GM19463 (cell line): ENCODE data around the gene ITSN1.

Experiments
- ATAC-seq: cut with Tn5 transposase; IDR thresholded peaks from one replicate; pipeline ENCODE4 v1.9.1; 2021; ENCODE audit warnings: mild to moderate bottlenecking, moderate library complexity; ENCODE audit not compliant: unreplicated experiment

The ITSN1 gene

DNA sequence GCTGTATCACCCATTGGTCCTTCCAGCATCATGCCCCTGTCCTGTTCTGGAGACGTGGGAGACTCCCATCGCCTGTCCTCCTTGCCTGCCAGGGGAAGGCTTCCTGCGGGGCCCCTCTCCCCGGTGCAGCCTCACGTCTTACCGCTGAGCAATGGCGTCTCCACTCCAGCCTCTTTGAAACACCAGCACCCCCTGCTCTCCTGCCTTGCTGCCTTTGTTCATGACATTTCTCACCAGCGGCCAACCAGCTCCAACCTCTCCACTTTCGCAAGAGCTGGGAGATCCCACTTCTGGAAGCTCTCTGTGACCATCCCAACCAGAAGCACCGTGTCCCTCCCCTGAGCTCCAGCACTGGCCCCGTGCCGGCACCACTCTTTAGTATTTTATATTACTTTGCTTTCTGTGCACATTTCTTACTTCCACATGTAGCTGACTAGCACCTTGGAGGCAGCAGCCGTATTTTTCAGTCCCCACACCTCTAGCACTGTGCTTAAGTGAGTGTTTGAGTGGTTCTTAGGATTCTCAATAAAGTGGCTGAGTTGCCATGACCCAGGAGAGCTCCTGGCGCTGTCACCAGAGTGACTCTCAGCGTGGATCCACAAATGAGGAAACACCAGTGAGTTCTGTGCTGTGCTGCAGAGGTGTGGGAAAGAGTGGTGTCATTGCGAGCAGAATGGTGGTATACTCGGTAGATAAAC lies 189.8 kb downstream of the ITSN1 start:
- no peak for ATAC-seq

DNA sequence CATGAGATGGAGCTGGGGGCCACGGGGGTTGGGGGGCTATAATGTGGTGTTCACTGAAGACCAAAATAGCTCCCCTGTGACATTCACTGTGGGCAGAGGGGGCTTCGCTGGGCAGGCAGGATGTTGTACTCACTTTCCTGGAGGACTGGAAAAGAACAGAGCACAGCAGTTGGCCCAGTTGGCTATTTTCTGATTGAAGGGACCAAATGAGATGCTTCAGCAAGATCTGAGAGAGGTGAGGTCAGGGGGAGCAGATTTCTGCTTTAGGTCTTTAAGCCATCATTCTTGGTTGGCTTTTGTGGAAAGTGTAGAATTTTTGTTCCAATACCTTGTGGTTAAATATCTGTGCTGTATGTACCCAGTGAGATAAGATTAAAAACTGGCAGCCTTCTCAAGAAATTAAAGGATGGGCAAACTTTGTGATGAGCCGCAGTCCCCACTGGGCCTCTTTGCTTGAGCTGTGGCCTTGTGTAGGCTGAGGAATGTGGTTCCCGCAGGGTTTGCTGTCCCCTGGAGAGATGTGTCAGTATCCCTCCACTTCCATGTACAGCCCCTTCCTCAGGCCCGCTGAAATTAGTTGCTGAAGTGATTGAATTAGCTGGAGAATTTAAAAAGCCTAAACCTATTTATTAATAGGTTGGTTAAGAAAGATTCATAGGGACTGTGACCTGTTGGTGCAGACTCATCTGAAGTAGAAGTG lies 192.7 kb downstream of the ITSN1 start:
- ATAC-seq: no peak

DNA sequence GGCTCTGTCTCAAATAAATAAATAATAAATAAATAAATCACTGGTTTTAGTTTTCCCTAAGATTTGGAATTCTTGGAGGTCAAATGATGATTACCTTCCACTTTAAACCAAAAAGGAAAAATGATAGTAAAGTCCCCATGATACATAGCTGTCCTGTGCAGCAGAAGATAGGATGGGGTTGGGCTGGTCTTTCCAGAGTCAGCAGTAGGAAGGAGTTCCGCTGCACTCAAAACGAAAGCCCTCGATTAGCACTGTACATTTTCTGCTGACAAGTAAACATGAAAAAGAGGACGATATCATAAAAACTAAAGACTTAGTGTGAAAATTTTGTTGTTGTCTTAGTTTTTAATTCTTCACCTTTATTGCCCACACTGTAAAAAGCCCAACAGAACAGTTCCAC lies 193.6 kb downstream of the ITSN1 start:
- ATAC-seq: no peak

DNA sequence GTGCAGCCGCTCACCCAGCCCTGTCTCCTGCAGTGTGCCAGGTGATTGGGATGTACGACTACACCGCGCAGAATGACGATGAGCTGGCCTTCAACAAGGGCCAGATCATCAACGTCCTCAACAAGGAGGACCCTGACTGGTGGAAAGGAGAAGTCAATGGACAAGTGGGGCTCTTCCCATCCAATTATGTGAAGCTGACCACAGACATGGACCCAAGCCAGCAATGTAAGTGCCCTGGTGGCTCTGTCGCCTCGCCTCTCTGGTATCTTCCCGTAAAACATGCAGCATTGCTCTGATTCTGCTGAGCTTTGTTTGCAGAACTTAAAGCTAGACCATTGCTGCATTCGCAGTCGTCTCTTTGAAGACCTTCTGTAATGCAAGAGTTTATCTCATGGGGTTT lies 194.1 kb downstream of the ITSN1 start:
- ATAC-seq: no peak

DNA sequence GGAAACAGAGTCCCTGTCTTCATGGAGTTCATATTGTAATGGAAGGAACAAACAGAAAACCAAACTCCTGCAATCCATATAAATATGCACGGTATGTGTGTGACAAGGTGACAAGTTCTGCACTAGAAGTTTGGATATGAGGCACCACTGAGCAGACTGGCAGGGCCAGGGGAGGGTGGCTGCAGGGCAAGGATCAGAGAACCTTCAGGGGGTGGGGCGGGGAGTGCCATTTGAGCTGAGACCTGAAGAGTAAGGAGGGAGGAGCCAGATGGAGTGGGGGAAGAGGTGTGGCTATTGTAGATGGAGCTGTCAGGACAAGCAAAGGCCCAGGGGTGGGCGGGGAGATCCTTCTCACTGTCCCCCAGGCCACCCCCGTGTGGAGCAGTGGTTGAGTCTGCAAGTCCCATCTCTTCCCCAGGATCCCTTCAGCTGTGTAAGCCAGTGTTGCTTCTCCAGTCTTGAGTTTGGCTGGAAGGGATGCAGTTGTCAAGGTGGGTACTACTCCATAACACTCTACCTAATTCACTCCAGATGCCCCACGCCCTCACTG lies 196.9 kb downstream of the ITSN1 start:
- no peak for ATAC-seq

DNA sequence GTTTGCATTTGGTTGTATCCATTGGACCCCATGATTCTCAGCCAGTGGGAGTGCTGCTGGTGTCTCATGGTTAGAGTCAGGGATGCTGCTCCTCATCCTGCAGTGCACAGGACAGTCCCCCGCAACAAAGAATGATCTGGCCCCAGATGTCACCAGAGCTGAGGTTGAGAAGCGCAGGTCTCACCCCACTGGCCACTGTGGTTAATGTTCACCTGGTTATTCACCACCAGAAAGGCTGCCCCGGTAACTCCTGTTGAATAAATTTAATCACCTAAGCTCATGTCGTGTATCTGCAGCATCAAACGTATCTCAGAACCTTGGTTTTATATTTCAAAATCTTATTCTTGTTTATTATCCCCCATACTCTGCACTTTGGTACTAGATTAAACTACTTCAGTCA lies 197.5 kb downstream of the ITSN1 start:
- no peak for ATAC-seq

DNA sequence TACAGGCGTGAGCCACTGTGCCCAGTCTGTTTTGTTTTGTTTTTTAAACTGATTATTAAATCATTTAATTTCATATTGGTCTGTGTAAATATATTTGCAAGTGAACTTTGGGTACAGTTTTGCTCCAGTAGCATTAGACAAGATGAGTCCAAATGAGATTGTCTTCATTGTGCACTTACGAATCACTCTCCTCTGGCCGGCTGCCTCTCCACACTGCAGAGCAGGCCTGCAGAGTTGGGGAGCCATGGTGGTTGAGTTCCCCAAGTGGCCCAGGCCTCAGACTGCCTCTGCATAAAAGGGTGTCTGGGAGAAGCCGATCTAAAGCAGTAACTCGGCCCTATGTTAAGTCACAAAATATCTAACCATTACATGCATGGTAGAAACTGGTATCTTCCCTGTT lies 198.5 kb downstream of the ITSN1 start:
- no peak for ATAC-seq

DNA sequence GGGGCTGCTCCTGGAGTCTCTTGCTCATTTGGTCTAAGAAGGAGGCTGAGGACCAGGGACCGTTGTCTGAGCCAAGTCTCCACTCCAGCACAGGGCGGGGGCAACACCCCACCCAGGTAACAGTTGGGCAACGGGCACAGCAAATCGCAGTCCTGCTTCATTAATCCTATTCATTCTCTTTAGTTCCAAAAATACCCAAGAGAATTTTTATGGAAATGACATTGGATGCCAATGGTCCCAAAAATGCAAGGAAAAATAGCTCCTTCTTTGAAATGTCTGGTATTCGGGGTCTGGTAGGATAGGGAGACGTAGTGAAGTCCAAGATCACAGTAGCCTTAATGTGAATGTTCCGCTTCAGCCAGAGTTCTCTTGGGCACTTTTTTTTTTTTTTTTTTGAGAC lies 199.3 kb downstream of the ITSN1 start:
- ATAC-seq: no peak

DNA sequence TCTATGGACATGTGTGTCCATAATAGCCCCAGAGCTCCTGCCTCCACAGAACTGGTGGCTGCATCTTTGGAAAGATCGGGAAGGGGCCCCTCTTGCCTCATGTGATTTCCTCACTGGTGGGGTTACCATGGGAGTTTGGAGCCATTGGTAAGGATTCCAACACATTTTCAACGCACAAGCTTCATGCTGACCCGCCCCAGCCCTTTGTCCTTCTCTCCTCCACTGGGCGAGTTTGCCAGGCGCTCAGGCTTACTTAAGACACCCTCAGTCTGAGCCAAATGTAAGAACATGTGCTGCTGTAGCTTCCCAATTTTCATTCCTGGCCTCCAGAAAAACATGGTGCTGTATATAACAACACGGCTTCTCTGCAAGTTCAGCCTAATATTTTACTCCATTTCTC lies 200.9 kb downstream of the ITSN1 start:
- no peak for ATAC-seq

DNA sequence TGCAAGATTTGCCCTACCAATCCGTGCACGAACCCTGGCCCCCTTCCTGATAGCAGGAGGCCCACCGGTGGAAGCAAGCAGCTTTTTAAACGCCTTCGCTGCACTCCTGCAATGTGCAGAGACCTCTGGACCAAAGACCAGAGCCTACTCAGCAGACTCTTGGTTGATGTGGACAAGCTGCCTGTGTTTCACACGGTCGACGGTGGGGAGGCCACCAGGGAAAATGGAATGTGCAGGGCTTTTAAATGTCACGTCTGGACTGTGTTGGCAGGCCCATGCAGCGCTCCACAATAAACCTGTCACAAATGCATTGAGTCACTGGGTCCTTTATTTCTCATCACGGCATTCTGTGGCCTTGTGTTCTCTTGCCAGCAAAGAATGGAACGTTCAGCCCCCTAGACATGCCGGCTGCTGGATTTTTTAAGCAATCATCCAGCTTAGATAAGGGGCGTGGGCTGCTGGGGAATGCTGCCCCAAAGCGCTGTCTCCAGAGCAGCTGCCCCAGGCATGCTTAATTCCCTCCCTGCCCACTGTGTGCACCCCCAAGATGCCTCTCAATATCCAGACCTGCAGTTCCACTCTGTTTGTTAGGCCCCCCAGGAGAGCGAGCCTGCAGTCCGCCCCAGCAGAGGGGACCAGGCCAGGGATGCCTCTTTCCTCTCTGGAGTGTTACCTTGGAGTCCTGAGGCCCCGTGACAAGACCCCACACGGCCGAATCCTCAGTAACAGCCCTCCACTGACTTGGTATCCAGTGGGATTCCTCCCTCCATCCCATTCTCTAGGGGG lies 202.0 kb downstream of the ITSN1 start:
- no peak for ATAC-seq

DNA sequence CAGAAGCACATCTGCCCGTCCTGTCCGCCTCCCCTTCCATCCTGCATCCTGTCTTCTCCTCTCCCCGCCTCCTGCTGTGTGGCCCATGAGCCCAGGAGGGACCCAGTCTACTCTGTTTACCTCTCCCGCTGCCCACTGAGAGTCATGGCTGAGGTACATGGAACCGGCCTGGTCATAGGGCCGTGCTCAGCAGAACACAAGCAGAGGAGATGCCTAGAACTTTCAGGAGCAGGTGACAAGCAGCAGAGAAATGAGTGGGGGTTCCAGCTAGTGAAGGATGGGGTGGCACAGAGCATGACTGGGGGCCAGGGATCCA lies 202.5 kb downstream of the ITSN1 start:
- ATAC-seq: no peak

DNA sequence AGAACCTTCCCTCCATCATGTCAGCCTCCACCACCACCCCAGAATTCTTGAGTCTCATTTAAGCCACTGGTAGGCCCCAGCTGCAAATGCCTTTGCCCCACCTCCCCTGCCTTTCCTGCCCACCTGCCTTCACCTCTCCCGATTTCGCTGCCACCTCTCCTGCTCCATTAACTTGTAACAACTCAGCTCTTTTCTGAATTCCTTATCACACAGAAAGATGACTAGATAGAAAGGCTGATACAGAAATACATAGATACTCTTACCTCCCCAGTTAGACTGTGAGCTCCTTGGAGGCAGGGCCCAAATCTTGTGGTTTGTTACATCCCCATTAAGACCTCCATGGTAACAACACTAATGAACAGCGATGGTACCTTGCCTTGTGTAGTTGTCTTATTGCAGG lies 203.8 kb downstream of the ITSN1 start:
- ATAC-seq: no peak

DNA sequence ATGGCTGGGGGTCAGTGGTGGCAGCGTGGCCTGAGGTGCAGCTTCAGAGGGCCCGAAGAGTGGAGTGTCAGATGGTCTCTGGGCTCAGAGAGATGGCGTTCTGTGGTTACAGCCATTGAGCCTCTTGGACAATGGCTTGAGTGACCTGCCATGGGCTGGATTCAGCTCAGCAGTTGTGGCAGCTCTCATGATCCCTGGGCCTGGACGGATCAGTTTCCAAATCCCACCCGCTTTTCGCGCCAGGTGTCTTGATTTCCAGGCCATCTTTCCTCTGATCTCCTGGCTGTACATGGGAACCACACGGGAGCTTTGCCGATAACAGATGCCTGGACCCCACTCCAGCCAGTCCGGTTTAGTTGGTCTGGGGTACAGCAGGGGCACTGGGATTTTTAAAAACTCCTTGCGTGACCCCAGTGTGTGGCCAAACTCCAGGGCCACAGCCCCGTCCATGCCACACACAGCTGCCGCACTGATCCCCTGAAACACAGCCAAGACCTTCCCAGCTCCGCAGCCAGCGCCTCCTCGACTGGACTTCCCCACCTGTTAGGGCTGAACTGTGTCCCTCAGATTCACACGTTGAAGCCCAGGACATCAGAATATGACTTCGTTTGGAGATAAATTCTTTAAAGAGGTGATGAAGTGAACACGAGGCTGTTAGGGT lies 205.4 kb downstream of the ITSN1 start:
- no peak for ATAC-seq

DNA sequence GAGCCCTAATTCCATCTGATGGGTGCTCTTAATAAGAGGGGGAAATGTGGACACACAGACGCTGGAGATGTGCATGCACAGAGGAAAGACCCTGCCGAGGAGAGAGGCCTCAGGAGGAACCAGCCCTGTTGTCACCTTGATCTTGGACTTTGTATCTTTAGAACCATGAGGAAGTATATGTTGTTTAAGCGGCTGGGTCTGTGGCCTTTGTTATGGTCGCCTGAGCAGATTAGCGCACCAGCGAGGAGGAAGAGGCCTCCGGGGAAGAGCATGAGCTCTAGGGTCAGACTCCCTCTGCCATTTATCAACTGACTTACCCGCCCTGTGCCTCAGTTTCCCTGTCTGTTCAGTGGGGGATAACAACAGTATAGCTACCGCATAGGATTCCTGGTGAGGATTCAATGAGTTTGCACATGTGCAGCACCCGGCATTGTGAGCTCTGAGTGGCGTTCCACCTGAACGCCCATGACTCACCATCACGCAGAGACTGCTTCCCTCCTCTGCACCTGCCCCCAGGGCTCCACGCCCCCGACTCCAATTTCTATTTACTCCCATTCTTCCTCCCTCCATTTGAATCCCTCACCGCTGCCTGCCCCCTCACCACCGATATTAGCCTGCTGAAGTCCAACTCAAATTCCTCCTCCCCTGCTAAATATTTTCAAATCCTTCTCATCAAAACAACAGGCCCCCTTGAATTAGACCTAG lies 206.1 kb downstream of the ITSN1 start:
- ATAC-seq: no peak

DNA sequence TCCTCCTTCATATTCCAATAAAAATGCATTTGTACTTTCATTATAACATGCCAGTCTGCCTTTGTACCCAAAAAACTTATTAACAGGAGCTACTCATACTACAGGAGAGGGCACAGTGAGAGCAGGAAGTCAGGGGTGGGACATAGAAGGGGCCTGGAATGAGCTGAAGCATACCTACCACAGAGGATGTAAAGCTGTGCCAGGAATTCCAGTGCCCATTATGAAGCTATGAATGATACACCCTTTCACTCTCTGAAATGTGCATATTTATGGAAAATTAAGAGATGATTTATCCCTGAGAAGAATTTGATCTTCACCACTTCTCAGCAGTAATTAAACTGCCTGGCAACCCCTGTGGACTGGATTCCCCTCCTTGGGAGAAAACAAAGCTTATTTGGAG lies 207.5 kb downstream of the ITSN1 start:
- no peak for ATAC-seq

DNA sequence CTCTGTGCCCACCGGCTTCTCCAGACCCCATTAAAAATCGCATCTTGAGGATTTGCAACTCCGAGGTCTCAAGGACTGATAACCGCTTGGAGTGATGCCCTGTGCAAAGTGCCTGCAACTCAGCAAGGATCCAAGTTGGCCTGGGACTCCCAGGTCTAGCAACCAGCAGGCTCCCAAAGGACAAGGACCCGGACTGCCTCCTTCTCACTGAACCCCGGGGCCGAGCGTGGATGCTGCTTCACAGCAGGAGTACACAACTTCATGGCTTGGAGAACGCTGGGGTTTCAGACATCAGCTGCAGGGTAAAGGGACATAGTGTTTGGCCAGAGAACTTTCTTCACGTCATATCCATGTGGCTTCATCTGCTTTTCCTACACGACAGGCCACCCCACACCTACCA lies 208.1 kb downstream of the ITSN1 start:
- ATAC-seq: no peak

DNA sequence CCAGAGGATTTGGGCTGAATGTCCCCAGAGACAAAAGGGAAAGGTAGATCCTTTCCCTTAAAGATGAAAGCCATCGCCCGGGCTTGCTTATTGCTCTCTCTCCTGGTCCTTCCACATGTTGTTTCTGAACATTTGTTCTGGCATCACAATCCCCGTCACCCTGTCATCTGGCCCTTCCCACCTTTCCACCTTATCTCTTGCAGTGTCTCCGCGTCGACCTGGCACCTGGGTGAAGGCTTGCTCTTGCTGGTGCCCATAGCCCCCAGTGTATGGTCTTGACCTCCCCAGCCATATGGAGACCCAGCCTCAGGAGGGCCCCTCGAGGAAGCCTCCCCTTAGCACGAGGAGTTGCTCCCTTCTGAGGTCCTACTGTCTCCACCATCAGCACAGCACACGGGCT lies 208.7 kb downstream of the ITSN1 start:
- no peak for ATAC-seq

DNA sequence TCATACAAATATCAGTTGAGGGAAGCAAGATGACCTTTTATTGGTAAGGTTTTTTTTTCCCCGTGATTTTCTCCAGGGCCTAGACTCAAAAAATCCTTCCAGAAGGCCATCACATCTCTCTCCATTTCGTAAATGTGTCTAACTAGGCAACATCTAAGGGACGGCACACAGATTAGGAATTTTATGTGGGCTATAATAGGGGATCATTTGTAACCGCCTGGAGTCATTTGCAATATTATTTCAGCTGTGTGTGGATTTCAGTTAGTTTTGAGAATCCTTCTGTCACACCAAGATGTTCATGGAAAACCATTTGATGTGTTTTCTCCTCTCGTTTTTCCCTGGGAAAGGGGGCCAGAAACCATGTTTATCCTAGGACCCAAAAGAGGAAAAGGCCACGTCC lies 210.2 kb downstream of the ITSN1 start:
- ATAC-seq: no peak

DNA sequence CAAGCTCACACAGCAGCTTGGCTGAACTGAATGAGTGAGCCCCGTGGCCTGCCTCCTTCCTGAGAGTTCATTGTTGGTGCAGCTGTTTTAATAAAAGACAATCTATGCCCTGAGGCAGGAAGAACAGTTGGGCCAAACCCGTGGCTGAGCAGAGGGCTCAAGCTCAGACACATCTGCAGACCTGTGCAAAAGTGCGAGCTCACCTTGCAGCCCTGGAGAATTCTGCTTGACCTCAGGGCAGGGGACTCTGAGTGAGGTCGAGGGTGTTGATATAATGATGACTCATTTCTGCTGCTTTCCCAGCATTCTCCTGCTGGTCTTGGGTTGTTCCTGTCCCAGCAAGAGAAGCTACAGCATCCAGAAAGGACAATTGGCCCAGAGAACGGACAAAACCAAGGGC lies 212.3 kb downstream of the ITSN1 start:
- ATAC-seq: no peak

DNA sequence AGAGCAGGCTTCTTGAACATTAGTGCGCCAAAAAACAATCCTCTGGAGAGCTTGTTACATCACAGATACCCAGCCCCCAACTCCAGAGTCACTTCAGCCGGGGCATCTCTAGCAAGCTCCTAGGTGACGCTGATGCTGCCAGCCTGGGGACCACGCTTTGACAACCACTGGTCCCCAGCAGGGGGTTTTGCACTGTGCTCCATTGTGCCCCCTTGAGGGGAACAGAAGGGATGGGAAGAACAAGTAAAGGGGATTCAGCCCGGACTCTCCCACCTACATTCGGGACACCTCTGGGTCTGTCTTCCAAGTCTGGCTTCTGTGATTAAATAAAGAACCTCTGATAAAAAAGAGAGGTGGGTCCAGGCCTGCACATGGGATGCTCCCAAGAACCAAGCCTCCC lies 212.9 kb downstream of the ITSN1 start:
- no peak for ATAC-seq
